K562 (cell line): Measurements from ENCODE around the gene TNC. TPM values are rescaled to one million over a fixed set of nuclear protein-coding genes. Genes with fewer than 3 reads are reported as not detected.

Experiments used
- ATAC-seq: fragments of 200-7000 bp; cut with Tn5 transposase; 3 replicates; pipeline ENCODE4 v1.9.1; 2020; ENCODE audit warnings: moderate library complexity
- BruUV-seq: library from RNA; stranded (reverse); fragments of 400-500 nt; replicated peaks from 2 replicates; lab custom pipeline; 2021; lab: Mats Ljungman, UMichigan
- CTCF ChIA-PET: fragments of 300-600 bp; formaldehyde crosslinking; extraction: SDS; loops from one replicate; lab custom pipeline; 2021; ENCODE audit warnings: low intra/inter-chr PET ratio; lab: Yijun Ruan, JAX
- POLR2A ChIA-PET: fragments of 300-600, 350-650 bp; sonication (Branson Sonifier 250); formaldehyde crosslinking; extraction: SDS; loops from one replicate; lab custom pipeline; 2021; ENCODE audit warnings: antibody characterized with exemption, inconsistent platforms; lab: Yijun Ruan, JAX
- DNase-seq, 4 experiments: peaks; one replicate each; pipeline versions ENCODE4 v3.0.0 to v3.0.0-alpha.2; 2011 to 2018; ENCODE audit warnings: low spot score in 3 of 4, mixed read lengths in 3 of 4; ENCODE audit errors: extremely low read depth in 1 of 4
- FAIRE-seq: peaks from 2 replicates; lab custom pipeline; 2011; peaks lifted over from hg19 to GRCh38; lab: Jason Lieb, UNC
- H2AFZ ChIP-seq: 2 replicates; pipeline ENCODE4 v1.6.0; 2011; ENCODE audit warnings: low read depth, low read length, control low read depth, inconsistent platforms
- H3K27ac ChIP-seq: fragments of 200-600 bp; 3 replicates; pipeline ENCODE4 v1.8.0; 2011; ENCODE audit warnings: low read depth, mild to moderate bottlenecking, control low read depth, inconsistent platforms, low read length, moderate library complexity, mixed read lengths; ENCODE audit errors: extremely low read depth
- H3K27me3 ChIP-seq, 2 experiments: fragments of 300-600 bp in 1 of 2; 2 replicates in 1 of 2; 3 replicates in 1 of 2; pipeline versions ENCODE4 v1.6.0 to v1.8.0; 2011; ENCODE audit warnings: inconsistent platforms in 2 of 2, low read length in 2 of 2, mild to moderate bottlenecking in 1 of 2, mixed read lengths in 1 of 2, moderate library complexity in 1 of 2; ENCODE audit not compliant: control insufficient read depth in 2 of 2, insufficient read depth in 2 of 2
- H3K36me3 ChIP-seq: fragments of 300-600 bp; 3 replicates; pipeline ENCODE4 v1.8.0; 2011; ENCODE audit warnings: mild to moderate bottlenecking, low read length, inconsistent platforms; ENCODE audit not compliant: control insufficient read depth, insufficient read depth
- H3K4me1 ChIP-seq, 2 experiments: fragments of 200-600 bp in 1 of 2; replicated peaks in 1 of 2; 2 replicates in 1 of 2; 3 replicates in 1 of 2; pipeline versions ENCODE4 v1.5.1 to v1.8.0; 2011; ENCODE audit warnings: inconsistent platforms in 2 of 2, low read length in 2 of 2, mild to moderate bottlenecking in 1 of 2, mixed read lengths in 1 of 2, moderate library complexity in 1 of 2; ENCODE audit not compliant: control insufficient read depth in 2 of 2, insufficient read depth in 2 of 2
- H3K4me2 ChIP-seq: 2 replicates; pipeline ENCODE4 v1.6.1; 2011; ENCODE audit warnings: low read length, control low read depth, inconsistent platforms, mixed read lengths; ENCODE audit not compliant: insufficient read depth
- H3K4me3 ChIP-seq: fragments of 200-600 bp; sonication (generic), shearing (Covaris generic); 2 replicates; pipeline ENCODE4 v1.5.1; 2016; ENCODE audit warnings: control low read depth, inconsistent platforms
- H3K79me2 ChIP-seq: fragments of 200-600 bp; 3 replicates; pipeline ENCODE4 v1.8.0; 2011; ENCODE audit warnings: low read length, inconsistent platforms; ENCODE audit not compliant: control insufficient read depth, insufficient read depth
- H3K9ac ChIP-seq, 2 experiments: 2 replicates each; pipeline versions ENCODE4 v1.6.0 to v1.6.1; 2011; ENCODE audit warnings: low read depth in 2 of 2, low read length in 2 of 2, control low read depth in 1 of 2, inconsistent platforms in 1 of 2, mild to moderate bottlenecking in 1 of 2, mixed read lengths in 1 of 2; ENCODE audit not compliant: insufficient read depth in 1 of 2
- H3K9me1 ChIP-seq: one replicate; pipeline ENCODE4 v1.6.0; 2011; ENCODE audit warnings: inconsistent platforms, mild to moderate bottlenecking, low read length, moderate library complexity; ENCODE audit not compliant: control insufficient read depth, insufficient read depth
- H3K9me3 ChIP-seq: replicated peaks from 2 replicates; pipeline ENCODE4 v1.5.1; 2011; ENCODE audit warnings: low read depth, low read length, inconsistent platforms; ENCODE audit not compliant: control insufficient read depth, insufficient read depth
- H4K20me1 ChIP-seq: replicated peaks from 2 replicates; pipeline ENCODE4 v1.6.1; 2011; ENCODE audit warnings: low read length, inconsistent platforms, mixed read lengths; ENCODE audit not compliant: control insufficient read depth, insufficient read depth
- E2F5 ChIP-seq: sonication (generic); formaldehyde crosslinking; IDR thresholded peaks from 2 replicates; pipeline ENCODE4 v1.8.0; 2022; ENCODE audit warnings: mild to moderate bottlenecking, missing genetic modification reagents
- FOXO4 ChIP-seq: fragments of 450-650 bp; formaldehyde crosslinking; IDR thresholded peaks from 2 replicates; pipeline ENCODE4 v1.4.0; 2020; ENCODE audit warnings: mild to moderate bottlenecking, moderate library complexity
- HDAC6 ChIP-seq: IDR thresholded peaks from 2 replicates; pipeline ENCODE4 v1.6.1; 2012; ENCODE audit warnings: low read depth, mild to moderate bottlenecking, control low read depth, inconsistent platforms, low read length, moderate library complexity
- HNRNPK ChIP-seq: fragments of 200-400 bp; formaldehyde crosslinking; IDR thresholded peaks from one replicate; pipeline ENCODE4 v1.6.1; 2018; ENCODE audit warnings: mild to moderate bottlenecking, low read depth, low read length; ENCODE audit not compliant: poor library complexity, severe bottlenecking
- KDM4B ChIP-seq, 2 experiments: fragments of 450-650 bp in 1 of 2; sonication (generic) in 1 of 2; IDR thresholded peaks; 2 replicates each; pipeline ENCODE4 v1.6.1; 2016 to 2017; ENCODE audit warnings: borderline replicate concordance in 2 of 2, antibody characterized with exemption in 1 of 2, low read depth in 1 of 2, mild to moderate bottlenecking in 1 of 2
- MITF ChIP-seq: IDR thresholded peaks from 2 replicates; pipeline ENCODE4 v1.6.1; 2014; ENCODE audit warnings: antibody characterized with exemption
- SRSF9 ChIP-seq: fragments of 200-400 bp; formaldehyde crosslinking; IDR thresholded peaks from 2 replicates; pipeline ENCODE4 v1.6.1; 2017; ENCODE audit warnings: low read depth, low read length, borderline replicate concordance
- TCF3 ChIP-seq: sonication (generic); formaldehyde crosslinking; IDR thresholded peaks from 2 replicates; pipeline ENCODE4 v1.4.0; 2020; ENCODE audit warnings: mild to moderate bottlenecking, missing genetic modification reagents
- TFAP4 ChIP-seq: sonication (generic); formaldehyde crosslinking; IDR thresholded peaks from 2 replicates; pipeline ENCODE4 v1.8.0; 2022; ENCODE audit warnings: missing genetic modification reagents, mild to moderate bottlenecking, moderate library complexity, borderline replicate concordance
- ZNF184 ChIP-seq: sonication (generic); formaldehyde crosslinking; IDR thresholded peaks from 2 replicates; pipeline ENCODE4 v1.5.0; 2020; ENCODE audit warnings: missing genetic modification reagents
- ZNF707 ChIP-seq: fragments of 250-450 bp; sonication (Bioruptor Pico); conservative IDR thresholded peaks from 2 replicates; pipeline ENCODE4 v1.8.0; 2022; ENCODE audit warnings: inconsistent platforms, mild to moderate bottlenecking, moderate library complexity
- WGBS: fragments of 100-300 bp; shearing (Covaris generic); methylation state at CpG from one replicate; pipeline ENCODE4 v1.1.6; 2016; ENCODE audit warnings: low coverage, mixed read lengths; ENCODE audit not compliant: insufficient coverage; ENCODE audit errors: missing lambda C conversion rate; 5-methylcytosine and 5-hydroxymethylcytosine counted together
- in situ Hi-C: fragments of 300-500 bp; cut with MboI; formaldehyde crosslinking; loops from 4 replicates; pipeline ENCODE4 v1.15.0; 2018; ENCODE audit warnings: inconsistent platforms, mixed read lengths
- intact Hi-C: fragments of 100-400 bp; cut with micrococcal nuclease; formaldehyde crosslinking; loops from 2 replicates; pipeline ENCODE4 v1.14.2; 2022
- polyA plus RNA-seq, 8 experiments: library from polyadenylated mRNA; depleted of rRNA in 4 of 8; stranded (reverse) in 5 of 8; unstranded in 3 of 8; fragments of >200 nt; fragmentation: Nextera tagmentation in 2 of 8; fragmentation: Illumina TruSeq in 1 of 8; extraction: Ambion mirVana in 2 of 8; extraction: Trizol in 1 of 8; gene quantifications; 2 replicates each; pipeline versions ENCODE4 v1.2.1 to v1.2.3, GENCODE V29; 2011 to 2014; ENCODE audit warnings: inconsistent platforms in 1 of 8, missing spikeins in 1 of 8
- total RNA-seq, 7 experiments: library from RNA; depleted of rRNA in 6 of 7; stranded (reverse); fragments of >200 nt in 6 of 7; fragmentation: Illumina TruSeq in 2 of 7; extraction: Trizol in 2 of 7; gene quantifications; 2 replicates each; pipeline versions ENCODE4 v1.2.1 to v1.2.3, GENCODE V29; 2011 to 2021; ENCODE audit warnings: low replicate concordance in 1 of 7

TNC gene
- total and polyA plus RNA-seq, 9 of the 15 experiments (the other 6 are each of a cell fraction or from before 2014, with no cell fraction given), result under 0.01 to 0.29 TPM; not detected in 7

GRCh38 chr9:115084157-115084556 is 33.8 kb downstream of the TNC start (continued):
- TF ChIP-seq TFAP4 (CRISPR knock-in tag), result no peak
- TF ChIP-seq, all 486 proteins: peak for 0

GRCh38 chr9:115080242-115080641 is 37.7 kb downstream of the TNC start:
- H3K9ac ChIP-seq, result no peak overlapping the region
- intact Hi-C loops, result no loop called here
- POLR2A ChIA-PET, result no interaction called here
- peaks cover 0 to 4% of the 10 kb centered on the region in 2 experiments; a peak in 2 of 5 replicates for H3K27me3 ChIP-seq
- no peaks in the 10 kb centered on the region for H3K36me3 ChIP-seq
- DNase-seq (no peak), ATAC-seq (no peak), FAIRE-seq (no peak)
- no peaks in the 10 kb centered on the region for H3K9me3 ChIP-seq
- H3K4me3 ChIP-seq, result no peak overlapping the region
- WGBS, result 0% methylated on average over 3 of the region's 3 CpGs
- no peaks in the 10 kb centered on the region for H3K79me2 ChIP-seq
- BruUV-seq, result no TSS peak
- TF ChIP-seq SRSF9, result no peak
- no peak for TF ChIP-seq HDAC6
- no peak for TF ChIP-seq HNRNPK
- no peak for TF ChIP-seq E2F5 (CRISPR knock-in tag)
- TF ChIP-seq MITF, result no peak
- no peak for TF ChIP-seq FOXO4 (CRISPR knock-in tag)
- TF ChIP-seq ZNF707 (CRISPR knock-in tag), result no peak
- TF ChIP-seq KDM4B (IDR thresholded peaks at IDR 0.05; ENCODE audit: borderline replicate concordance in 2 of 2, low read depth in 1 of 2), result no peak
- no peak for TF ChIP-seq ZNF184 (CRISPR knock-in tag)
- TF ChIP-seq TCF3 (CRISPR knock-in tag), result no peak
- CTCF ChIA-PET, result no interaction called here
- no peak overlapping the region for H2AFZ ChIP-seq
- no peaks in the 10 kb centered on the region for H3K4me1 ChIP-seq
- H4K20me1 ChIP-seq, result no peaks in the 10 kb centered on the region; the same call in 1 of the 2 replicates
- in situ Hi-C loops, result no loop called here
- H3K9me1 ChIP-seq, result no peaks in the 10 kb centered on the region
- H3K4me2 ChIP-seq, result no peak overlapping the region
- H3K27ac ChIP-seq, result no peak overlapping the region
